T-cell (primary cell): ENCODE data around the gene EN2. TPM values are rescaled to one million over a fixed set of nuclear protein-coding genes. Genes with fewer than 3 reads are reported as not detected.

ENCODE experiments used
- ATAC-seq, 4 experiments: fragments of 200-7000 bp in 3 of 4; fragments of 150-1000 bp in 1 of 4; cut with Tn5 transposase; replicated peaks in 1 of 4; 1 replicate in 3 of 4; 2 replicates in 1 of 4; pipeline ENCODE4 v1.10.0; 2021; ENCODE audit warnings: moderate library complexity in 3 of 4, mild to moderate bottlenecking in 2 of 4, moderate number of reproducible peaks in 1 of 4
- CTCF ChIA-PET, 2 donors: fragments of 300-600 bp; sonication (Branson Sonifier 250); formaldehyde crosslinking; loops; one replicate each; lab custom pipeline; 2022; ENCODE audit warnings: antibody characterized with exemption in 2 of 2; lab: Charles Lee
- POLR2A ChIA-PET, 2 donors: fragments of 300-600 bp; sonication (Branson Sonifier 250); formaldehyde crosslinking; loops; one replicate each; lab custom pipeline; 2022; ENCODE audit warnings: antibody characterized with exemption in 2 of 2; lab: Charles Lee
- DNase-seq, 35 experiments: peaks; one replicate each; pipeline versions ENCODE4 v3.0.0 to v3.0.0-alpha.2; 2013 to 2023
- H3K27ac ChIP-seq: one replicate; pipeline ENCODE4 v1.5.1; 2013; ENCODE audit warnings: low read length
- H3K27me3 ChIP-seq, 2 experiments: replicated peaks in 1 of 2; 1 replicate in 1 of 2; 2 replicates in 1 of 2; pipeline versions ENCODE4 v1.6.1 to v1.7.0; 2013; ENCODE audit warnings: low read length in 1 of 2, mixed read lengths in 1 of 2; ENCODE audit not compliant: control insufficient read depth in 2 of 2, insufficient read depth in 2 of 2; ENCODE audit errors: extremely low read depth in 1 of 2
- H3K36me3 ChIP-seq, 2 donors: 1 replicate in 1 of 2; 2 replicates in 1 of 2; pipeline versions ENCODE4 v1.6.1 to v1.7.0; 2013; ENCODE audit warnings: low read length in 1 of 2; ENCODE audit not compliant: control insufficient read depth in 2 of 2, insufficient read depth in 1 of 2; ENCODE audit errors: extremely low read depth in 1 of 2
- H3K4me1 ChIP-seq, 2 experiments: 1 replicate in 1 of 2; 2 replicates in 1 of 2; pipeline versions ENCODE4 v1.6.1 to v1.7.0; 2013; ENCODE audit warnings: low read length in 2 of 2, mixed read lengths in 1 of 2; ENCODE audit not compliant: insufficient read depth in 2 of 2, control insufficient read depth in 1 of 2; ENCODE audit errors: extremely low read depth in 1 of 2
- H3K4me3 ChIP-seq, 2 donors: 1 replicate in 1 of 2; 2 replicates in 1 of 2; pipeline versions ENCODE4 v1.5.1 to v1.7.0; 2013; ENCODE audit warnings: mild to moderate bottlenecking in 2 of 2, low read length in 1 of 2, moderate library complexity in 1 of 2; ENCODE audit not compliant: control insufficient read depth in 1 of 2; ENCODE audit errors: extremely low read depth in 1 of 2
- H3K9me3 ChIP-seq: 2 replicates; pipeline ENCODE4 v1.7.0; 2013
- H3K27ac Mint-ChIP-seq, 2 donors: one replicate each; pipeline ENCODE4 v1.8.0; 2020 to 2021; ENCODE audit warnings: mild to moderate bottlenecking in 2 of 2, mixed read lengths in 2 of 2
- H3K27me3 Mint-ChIP-seq, 2 donors: one replicate each; pipeline ENCODE4 v1.8.0; 2021 to 2022; ENCODE audit warnings: mixed read lengths in 2 of 2
- H3K36me3 Mint-ChIP-seq: one replicate; pipeline ENCODE4 v1.8.0; 2021; ENCODE audit warnings: mixed read lengths
- H3K4me1 Mint-ChIP-seq, 3 donors: one replicate each; pipeline ENCODE4 v1.8.0; 2020 to 2022; ENCODE audit warnings: mixed read lengths in 3 of 3, mild to moderate bottlenecking in 1 of 3
- H3K4me3 Mint-ChIP-seq, 3 donors: one replicate each; pipeline ENCODE4 v1.8.0; 2020 to 2022; ENCODE audit warnings: mild to moderate bottlenecking in 3 of 3, mixed read lengths in 3 of 3, moderate library complexity in 3 of 3
- H3K9me3 Mint-ChIP-seq, 3 donors: one replicate each; pipeline ENCODE4 v1.8.0; 2020 to 2022; ENCODE audit warnings: mixed read lengths in 3 of 3
- WGBS: methylation state at CpG from one replicate; pipeline ENCODE4 v1.1.5; 2013; ENCODE audit warnings: missing lambda C conversion rate; ENCODE audit not compliant: insufficient coverage; 5-methylcytosine and 5-hydroxymethylcytosine counted together
- total RNA-seq, 35 experiments: library from RNA in 6 of 35; stranded (reverse) in 6 of 35; fragments of 120-200 nt in 1 of 35; gene quantifications; one replicate each; pipeline versions ENCODE4 v1.2.1 to v1.2.4 and lab custom pipeline; 2013 to 2026

The EN2 gene
- total RNA-seq, 5 donors from 2014 or later (not counting 1 experiment from before 2014, with no cell fraction given): not detected

- Histone ChIP-seq H3K9me3 (no peaks in the 10 kb centered on the region), H3K27ac (no peak overlapping the region), H3K4me1 (peaks cover 2 to 34% of the 10 kb centered on the region in 2 experiments), H3K36me3 (no peaks in the 10 kb centered on the region), H3K27me3 (peaks cover 27 to 94% of the 10 kb centered on the region in 2 experiments), H3K4me3 (peak overlapping the region in 1 of 2 donors; percentile 12)
- H3K9me3 Mint-ChIP-seq: no peaks in the 10 kb centered on the region
- ChIA-PET CTCF (no interaction called here), POLR2A (no interaction called here)
- peaks cover 10 to 25% (median 23%) of the 10 kb centered on the region in 3 donors for H3K4me1 Mint-ChIP-seq
- ATAC-seq: no peak
- WGBS: 11% methylated on average over 35 of the region's 42 CpGs
- H3K36me3 Mint-ChIP-seq: no peaks in the 10 kb centered on the region
- peaks cover 57 to 86% of the 10 kb centered on the region in 2 donors for H3K27me3 Mint-ChIP-seq
- H3K27ac Mint-ChIP-seq: no peak overlapping the region
- H3K4me3 Mint-ChIP-seq: peak overlapping the region in 1 of 3 donors; percentile 35
- no peak for DNase-seq
Measured at GRCh38 chr7:155466142-155466813, 8.3 kb downstream of the EN2 start.

GRCh38 chr7:155466814-155467733 is 9.1 kb downstream of the EN2 start:
- Histone ChIP-seq H3K4me1 (peaks cover 2 to 34% of the 10 kb centered on the region in 2 experiments), H3K27ac (no peak overlapping the region), H3K9me3 (no peaks in the 10 kb centered on the region), H3K4me3 (peak overlapping the region in 1 of 2 donors; percentile 23), H3K27me3 (peaks cover 25 to 94% of the 10 kb centered on the region in 2 experiments), H3K36me3 (no peaks in the 10 kb centered on the region)
- Mint-ChIP-seq H3K4me3 (peak overlapping the region; percentile 4 to 35 (median 34)), H3K27me3 (peaks cover 60 to 84% of the 10 kb centered on the region in 2 donors), H3K36me3 (no peaks in the 10 kb centered on the region), H3K9me3 (no peaks in the 10 kb centered on the region), H3K4me1 (peaks cover 9 to 26% (median 24%) of the 10 kb centered on the region in 3 donors), H3K27ac (no peak overlapping the region)
- ATAC-seq (peak in 3 of 4 experiments; percentile 33 to 47 (median 42)), DNase-seq (peak in 21 of 35 experiments; percentile 4 to 37 (median 18))
- POLR2A ChIA-PET: no interaction called here
- CTCF ChIA-PET: no interaction called here
- 7% methylated on average over 64 of the region's 78 CpGs for WGBS

GRCh38 chr7:155467846-155468784 is 10.2 kb downstream of the EN2 start:
- Mint-ChIP-seq H3K4me1 (peaks cover 5 to 28% (median 26%) of the 10 kb centered on the region in 3 donors), H3K9me3 (no peaks in the 10 kb centered on the region), H3K27me3 (peaks cover 62 to 84% of the 10 kb centered on the region in 2 donors), H3K4me3 (peak overlapping the region in 1 of 3 donors; percentile 35), H3K36me3 (no peaks in the 10 kb centered on the region), H3K27ac (no peak overlapping the region)
- H3K9me3 ChIP-seq: no peaks in the 10 kb centered on the region
- no peaks in the 10 kb centered on the region for H3K36me3 ChIP-seq
- H3K27ac ChIP-seq: no peak overlapping the region
- peaks cover 2 to 34% of the 10 kb centered on the region in 2 experiments for H3K4me1 ChIP-seq
- no peak for DNase-seq
- WGBS: 7% methylated on average over 69 of the region's 70 CpGs
- peak in 2 of 4 experiments; percentile 13 to 22 for ATAC-seq
- ChIA-PET CTCF (no interaction called here), POLR2A (no interaction called here)
- no peak overlapping the region for H3K4me3 ChIP-seq
- peaks cover 31 to 93% of the 10 kb centered on the region in 2 experiments for H3K27me3 ChIP-seq

GRCh38 chr7:155468785-155469148 is 10.8 kb downstream of the EN2 start:
- ChIA-PET POLR2A (no interaction called here), CTCF (no interaction called here)
- DNase-seq (no peak), ATAC-seq (no peak)
- 13% methylated on average over 10 of the region's 10 CpGs for WGBS
- Mint-ChIP-seq H3K27me3 (peaks cover 63 to 84% of the 10 kb centered on the region in 2 donors), H3K9me3 (no peaks in the 10 kb centered on the region), H3K4me3 (peak overlapping the region in 1 of 3 donors; percentile 28), H3K27ac (no peak overlapping the region), H3K4me1 (peaks cover under 1 to 28% (median 26%) of the 10 kb centered on the region in 3 donors), H3K36me3 (no peaks in the 10 kb centered on the region)
- Histone ChIP-seq H3K4me3 (no peak overlapping the region), H3K27ac (no peak overlapping the region), H3K27me3 (peaks cover 35 to 92% of the 10 kb centered on the region in 2 experiments), H3K4me1 (peaks cover 2 to 34% of the 10 kb centered on the region in 2 experiments), H3K36me3 (no peaks in the 10 kb centered on the region), H3K9me3 (no peaks in the 10 kb centered on the region)

- no peak overlapping the region for H3K27ac ChIP-seq
- no peak overlapping the region for H3K27ac Mint-ChIP-seq
Measured at GRCh38 chr7:155469311-155470185, 11.6 kb downstream of the EN2 start.

More at GRCh38 chr7:155469311-155470185, 11.6 kb downstream of the EN2 start:
- H3K4me3 Mint-ChIP-seq: peak overlapping the region in 1 of 3 donors; percentile 28
- ATAC-seq (no peak), DNase-seq (no peak)
- H3K36me3 ChIP-seq: no peaks in the 10 kb centered on the region
- peaks cover 2 to 34% of the 10 kb centered on the region in 2 experiments for H3K4me1 ChIP-seq
- H3K36me3 Mint-ChIP-seq: no peaks in the 10 kb centered on the region
- H3K4me1 Mint-ChIP-seq: peaks cover 0 to 28% (median 26%) of the 10 kb centered on the region in 3 donors
- H3K27me3 ChIP-seq: peaks cover 37 to 94% of the 10 kb centered on the region in 2 experiments
- H3K27me3 Mint-ChIP-seq: peaks cover 65 to 85% of the 10 kb centered on the region in 2 donors
- no peaks in the 10 kb centered on the region for H3K9me3 ChIP-seq
- H3K9me3 Mint-ChIP-seq: no peaks in the 10 kb centered on the region
- ChIA-PET CTCF (no interaction called here), POLR2A (no interaction called here)
- WGBS: 4% methylated on average over 7 of the region's 12 CpGs
- H3K4me3 ChIP-seq: no peak overlapping the region
